Dermis microvascular lymphatic vessel endothelial cell (primary cell): Measurements from ENCODE around the gene ATP9B. TPM values are rescaled to one million over a fixed set of nuclear protein-coding genes. Genes with fewer than 3 reads are reported as not detected.

ENCODE experiments used
- DNase-seq, 2 donors: peaks; one replicate each; pipeline versions ENCODE4 v3.0.0 to v3.0.0-alpha.2; 2010; ENCODE audit warnings: low read depth in 2 of 2
- total RNA-seq: library from RNA; depleted of rRNA; stranded (reverse); fragments of >200 nt; gene quantifications from 2 replicates; pipeline ENCODE4 v1.2.1, GENCODE V29; 2014

The ATP9B gene
- total RNA-seq, 1 donor from 2014 or later: 18.9 TPM

DNA sequence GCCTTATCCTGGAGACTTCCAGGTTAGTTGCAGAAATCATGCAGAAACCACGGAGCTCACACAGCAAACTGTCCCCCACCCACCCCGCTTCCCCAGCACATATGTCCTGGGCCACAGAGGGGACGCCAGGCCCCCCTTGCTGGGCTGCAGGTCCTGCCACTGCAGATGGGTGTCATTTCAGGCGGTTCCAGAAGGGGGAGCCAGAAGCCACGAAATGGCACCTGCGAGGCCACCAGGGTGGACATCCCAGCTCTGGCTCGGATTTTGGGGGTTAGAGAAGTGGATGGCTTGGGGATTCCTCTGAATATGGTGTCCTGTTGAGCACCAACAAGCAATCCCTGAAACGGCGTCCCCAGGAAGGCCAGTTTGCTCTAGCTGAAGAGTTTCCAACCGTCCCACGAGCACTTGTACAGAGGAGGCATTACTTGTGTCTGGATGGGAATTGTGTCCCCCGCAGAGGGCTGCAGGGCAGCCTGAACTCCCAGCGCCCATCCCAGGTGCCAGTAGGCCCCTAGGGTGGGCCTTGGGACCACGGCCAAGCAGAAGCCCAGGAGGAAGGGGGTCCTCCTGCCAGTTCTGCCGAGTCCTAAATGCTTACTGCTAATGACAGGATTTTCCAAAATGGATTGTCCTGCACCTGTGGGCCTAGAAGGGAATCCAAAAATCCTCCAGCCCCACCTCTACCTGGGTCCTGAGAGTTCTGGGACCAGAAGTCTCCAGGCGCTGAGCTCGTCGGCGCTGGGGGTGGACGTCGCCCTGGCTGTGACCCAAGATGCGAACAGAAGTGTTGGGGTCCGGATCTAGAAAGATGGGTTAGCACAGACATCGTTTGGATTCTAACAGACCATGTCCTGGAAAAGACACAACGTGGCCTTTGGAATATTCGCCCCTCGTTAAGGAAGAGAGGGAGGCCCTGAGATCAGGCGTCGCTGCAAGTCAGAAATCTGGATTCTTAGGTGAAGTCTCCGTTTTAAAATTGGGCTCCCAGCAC lies 311.9 kb downstream of the ATP9B start:
- peak in 1 of 2 donors; percentile 62 for DNase-seq

DNA sequence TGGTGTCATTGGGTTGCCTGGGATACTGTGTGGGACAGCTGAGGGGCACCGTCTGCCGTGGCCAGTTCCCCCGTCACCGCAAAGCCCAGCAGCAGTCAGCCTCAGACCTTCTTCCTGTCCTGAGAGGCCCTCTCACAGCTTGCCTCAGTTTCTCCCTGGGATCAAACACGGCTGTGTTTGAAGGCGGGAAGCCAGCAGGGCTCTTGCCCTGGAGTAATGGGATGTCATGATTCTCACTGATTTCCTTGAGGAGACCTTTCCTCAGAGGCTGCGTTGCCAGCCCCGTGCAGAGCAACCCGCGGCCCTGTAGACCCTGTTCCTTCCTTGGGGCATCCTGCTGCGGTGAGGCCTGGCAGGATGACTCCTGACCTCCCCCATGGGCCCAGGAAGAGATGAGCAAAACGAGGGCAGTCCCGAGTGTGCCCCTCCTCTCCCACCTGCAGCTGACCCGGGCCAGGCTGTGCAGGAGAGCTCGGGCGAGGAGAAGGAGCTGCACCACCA lies 312.7 kb downstream of the ATP9B start:
- DNase-seq: no peak

DNA sequence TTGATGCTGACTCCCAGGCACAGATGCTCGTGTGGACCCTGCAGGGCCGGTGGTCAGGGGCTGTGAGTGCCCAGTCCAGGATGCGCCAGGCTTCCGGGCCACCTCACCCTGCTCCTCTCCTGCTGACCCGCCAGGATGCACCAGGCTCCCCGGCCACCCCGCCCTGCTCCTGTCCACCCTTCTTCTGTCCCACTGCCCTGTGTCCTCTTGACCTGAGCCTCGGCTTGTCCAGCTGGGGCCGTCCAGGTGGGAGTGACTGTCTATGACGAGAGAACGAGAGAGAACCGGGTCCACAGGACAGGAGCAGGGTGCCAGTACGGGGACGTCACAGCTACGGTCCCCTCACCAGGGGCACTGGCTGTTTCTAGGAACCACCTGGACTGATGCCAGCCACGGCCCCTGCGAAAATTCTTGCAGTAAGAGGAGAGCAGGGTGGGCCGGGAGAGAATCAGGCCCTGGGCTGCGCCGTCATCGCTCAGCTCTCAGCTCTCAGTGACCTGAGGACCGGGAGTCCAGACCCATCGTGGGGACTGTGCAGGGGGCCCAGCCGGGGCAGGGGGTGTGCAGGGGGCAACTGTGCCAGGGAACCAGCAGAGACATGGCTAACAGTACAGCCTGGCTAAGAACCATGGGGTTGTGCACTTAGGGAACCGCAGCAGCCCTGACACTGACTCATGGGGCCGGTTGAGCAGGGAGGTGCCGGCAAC lies 313.6 kb downstream of the ATP9B start:
- DNase-seq: no peak

DNA sequence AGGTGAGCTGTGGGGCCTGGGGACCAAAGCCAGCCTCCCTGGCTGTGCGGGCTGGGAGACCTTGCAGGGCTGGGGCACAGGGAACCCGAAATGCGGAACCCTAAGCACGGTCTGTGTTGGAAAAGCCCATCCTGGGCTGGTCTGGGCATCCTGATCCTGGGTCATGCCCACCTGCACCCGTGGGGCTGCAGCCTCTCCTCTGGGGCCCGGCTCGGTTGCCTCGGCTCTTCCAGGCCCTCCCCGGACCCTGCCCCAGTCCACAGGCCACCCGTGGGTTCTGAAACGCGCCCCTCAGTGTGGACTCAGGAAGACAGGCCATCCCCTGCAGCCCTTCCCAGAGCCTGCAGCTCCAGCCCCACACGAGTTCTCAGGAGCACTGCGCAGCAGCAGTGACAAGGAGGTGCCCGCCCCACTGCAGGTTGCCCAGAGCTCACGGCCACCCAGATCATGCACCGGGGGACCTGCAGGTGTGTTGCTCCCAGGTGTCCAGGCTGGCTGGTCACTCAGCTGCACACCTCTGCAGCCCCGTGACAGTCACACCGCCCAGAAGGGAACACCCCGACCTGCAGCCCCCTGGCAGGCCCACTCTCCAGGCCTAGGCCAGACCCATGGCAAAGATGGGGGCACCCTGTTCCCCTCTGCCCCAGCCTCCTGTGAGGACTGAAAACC lies 314.3 kb downstream of the ATP9B start:
- no peak for DNase-seq

DNA sequence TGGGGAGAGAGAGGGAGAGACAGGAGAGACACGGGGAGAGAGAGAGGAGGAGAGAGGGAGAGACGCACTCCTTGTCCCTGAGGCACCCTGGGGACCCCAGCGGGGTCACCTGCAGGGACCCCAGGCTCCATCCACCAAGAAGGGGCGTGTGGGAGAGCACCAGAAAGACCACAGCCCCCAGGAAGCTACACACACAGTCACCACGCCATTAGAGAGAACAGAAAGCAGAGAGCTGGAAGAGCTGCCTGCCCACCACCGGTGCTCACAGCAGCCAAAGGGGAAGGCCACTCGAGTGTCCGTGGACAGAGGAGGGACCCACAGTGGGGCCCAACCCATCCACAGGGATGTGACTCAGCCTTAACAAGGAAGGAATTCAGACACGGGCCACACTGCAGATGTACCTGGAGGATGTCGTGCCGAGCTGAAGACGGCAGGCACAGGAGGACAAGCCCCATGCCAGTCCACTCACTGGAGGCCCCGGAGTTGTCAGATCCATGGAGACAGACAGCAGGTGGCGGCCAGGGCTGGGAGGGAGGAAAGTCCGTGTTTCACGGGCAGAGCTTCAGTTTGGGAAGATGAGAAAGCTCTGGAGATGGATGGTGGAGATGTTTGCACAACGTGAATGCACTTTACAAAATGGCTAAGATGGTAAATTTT lies 315.1 kb downstream of the ATP9B start:
- DNase-seq: no peak

DNA sequence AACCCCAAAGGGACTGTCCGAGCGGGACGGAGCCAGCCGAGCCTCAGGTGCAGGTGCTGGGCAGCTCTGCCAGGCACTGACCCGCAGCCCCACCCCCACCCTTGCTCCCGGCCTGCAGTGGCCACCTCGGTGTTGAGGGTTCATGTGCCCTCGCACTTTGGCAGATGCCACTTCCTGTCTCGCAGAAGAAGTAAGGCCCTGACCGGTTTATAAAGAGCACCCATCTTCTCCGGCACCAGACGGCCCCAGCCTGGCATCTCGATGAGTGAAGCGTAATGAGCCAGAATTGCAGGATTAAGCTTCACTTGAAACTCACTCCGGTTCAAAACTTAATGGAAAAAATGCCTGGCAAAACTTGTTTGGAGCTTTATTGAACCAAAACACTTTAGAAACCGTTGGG lies 315.6 kb downstream of the ATP9B start:
- no peak for DNase-seq

DNA sequence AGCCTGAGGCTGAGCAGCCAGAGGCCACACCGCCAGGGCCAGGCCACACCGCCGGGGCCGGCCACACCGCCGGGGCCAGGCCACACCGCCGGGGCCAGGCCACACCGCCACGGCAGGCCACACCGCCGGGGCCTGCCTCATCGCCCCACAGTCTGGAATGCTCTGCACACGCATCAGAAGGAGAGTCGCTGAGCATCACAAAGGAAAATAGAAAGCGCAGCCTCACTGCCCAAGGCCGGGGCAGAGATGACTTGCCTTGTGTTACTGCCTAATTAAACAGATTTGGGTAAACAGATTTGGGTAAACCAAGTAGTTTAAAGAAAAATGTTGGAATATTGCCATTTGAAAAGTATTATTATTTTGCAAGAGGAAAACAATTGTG lies 316.1 kb downstream of the ATP9B start:
- DNase-seq: no peak

DNA sequence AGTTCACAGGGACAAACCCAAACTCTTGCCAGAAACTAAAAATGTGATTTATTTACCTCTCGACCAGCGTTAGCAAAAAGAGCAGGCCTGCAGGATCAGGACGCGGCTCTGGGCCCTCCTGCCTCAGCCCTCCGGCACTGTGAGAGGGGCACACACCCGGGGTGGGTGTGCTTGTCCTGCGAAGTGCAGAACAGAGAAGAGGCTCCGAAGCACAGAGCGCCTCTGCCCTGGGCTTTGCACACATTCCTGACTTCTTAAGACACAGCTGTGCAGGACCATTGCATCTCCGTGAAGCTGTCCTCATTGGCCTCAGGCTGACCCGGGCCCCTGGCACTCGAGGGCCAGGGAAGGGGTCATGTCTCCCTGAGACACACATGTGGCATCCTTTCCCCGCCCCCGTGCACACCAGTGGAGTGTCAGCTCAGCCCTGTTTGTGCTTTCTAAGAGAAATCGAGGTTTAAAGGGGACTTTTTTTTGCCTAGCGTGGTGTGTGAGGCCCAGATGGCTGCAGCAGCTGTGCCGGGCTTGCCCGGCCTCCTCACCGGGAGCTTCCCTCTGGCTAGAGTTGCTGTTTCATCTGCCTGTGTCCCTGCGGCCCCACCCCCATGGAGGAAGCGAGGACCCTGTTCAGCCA lies 316.6 kb downstream of the ATP9B start:
- no peak for DNase-seq

DNA sequence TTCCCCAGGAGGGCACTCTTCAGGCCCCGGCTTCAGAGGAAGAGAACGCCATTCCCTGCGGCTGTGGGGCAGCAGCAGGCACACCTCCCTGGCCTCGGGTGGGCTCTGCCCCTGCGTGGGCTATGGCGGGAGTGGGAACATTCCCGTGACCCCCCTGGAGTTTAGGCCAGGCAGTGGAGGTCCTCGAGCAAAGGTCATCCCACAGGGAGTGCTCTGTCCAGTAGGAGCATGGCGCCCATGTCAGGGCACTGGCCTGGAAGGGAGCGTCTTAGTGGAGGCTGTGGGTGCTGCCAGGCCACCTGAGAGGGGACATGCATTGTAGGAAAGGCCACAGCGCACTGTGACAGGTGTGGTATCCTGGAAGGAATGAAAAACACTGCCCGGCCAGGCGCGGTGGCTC lies 317.4 kb downstream of the ATP9B start:
- no peak for DNase-seq

DNA sequence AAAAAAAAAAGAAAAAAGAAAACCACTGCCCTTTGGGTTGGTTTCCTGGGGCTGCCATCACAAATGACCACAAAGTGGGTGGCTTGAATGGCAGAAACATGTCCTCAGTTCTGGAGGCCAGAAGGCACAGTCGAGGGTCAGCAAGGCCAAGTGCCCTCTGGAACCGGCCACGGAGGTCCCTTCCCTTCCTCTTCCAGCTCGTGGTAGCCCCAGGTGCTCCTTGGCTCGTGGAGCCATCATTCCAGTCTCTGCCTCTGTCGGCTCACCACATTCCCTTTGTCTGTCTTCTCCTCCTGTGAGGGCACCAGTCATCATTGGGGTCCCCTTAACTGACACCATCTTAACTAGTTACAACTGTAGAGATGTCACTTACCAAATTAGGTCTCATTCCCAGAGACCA lies 318.0 kb downstream of the ATP9B start:
- DNase-seq: no peak

DNA sequence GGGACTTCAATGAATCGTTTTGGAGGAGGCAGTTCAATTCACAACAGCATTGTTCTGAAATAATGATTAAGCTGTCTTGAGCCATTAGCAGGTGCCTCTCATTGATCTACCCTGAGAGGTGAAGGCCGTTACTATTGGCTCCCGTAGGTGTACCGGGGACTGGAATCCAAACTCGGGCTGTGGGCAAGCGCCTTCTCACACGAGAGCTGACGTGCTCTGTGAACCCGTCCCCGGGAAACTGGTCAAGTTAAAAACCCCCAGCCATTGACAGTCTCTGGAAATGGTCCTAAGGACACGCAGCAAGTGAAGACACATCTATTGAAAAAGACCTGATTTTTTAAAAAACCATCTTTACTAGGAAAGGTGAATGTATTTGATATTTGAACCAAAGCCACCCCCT lies 318.4 kb downstream of the ATP9B start:
- no peak for DNase-seq

DNA sequence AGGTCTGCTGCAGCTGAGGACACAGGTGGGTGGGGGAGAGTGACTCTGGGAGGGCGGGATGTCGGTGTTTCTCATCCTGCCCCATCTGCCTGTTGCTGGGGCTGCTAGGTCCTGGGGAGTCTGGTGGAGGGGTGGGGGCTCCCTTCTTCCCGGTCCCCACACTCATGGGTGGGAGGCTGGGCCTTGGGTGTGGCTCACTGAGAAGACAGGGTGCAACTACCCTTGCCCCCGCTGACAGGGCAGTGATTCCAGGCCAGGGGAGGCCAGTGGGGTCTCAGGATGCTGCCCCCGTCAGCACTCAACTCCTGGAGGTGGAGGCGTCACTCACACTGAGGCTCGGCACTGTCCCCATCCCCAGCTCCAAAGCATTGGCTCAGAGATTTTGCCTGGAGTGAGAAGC lies 318.8 kb downstream of the ATP9B start:
- no peak for DNase-seq

DNA sequence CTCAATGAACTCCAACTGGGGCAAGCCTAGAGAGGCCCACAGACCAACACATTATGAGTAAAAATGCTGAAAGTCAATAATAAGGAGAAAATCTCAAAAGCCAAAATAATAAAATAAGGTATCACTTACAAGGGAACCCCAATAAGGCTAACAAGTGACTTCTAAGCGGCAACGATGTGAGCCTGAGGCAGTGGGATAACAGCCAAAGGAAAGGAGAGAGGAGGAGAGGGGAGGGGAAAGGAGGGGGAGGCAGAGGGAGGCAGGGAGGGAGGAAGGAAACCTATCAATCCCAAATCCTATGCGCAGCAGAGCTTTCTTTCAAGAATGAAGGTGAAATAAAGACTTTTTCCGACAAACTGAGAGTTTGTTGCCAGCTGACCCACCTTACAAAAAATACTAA lies 320.5 kb downstream of the ATP9B start:
- no peak for DNase-seq

DNA sequence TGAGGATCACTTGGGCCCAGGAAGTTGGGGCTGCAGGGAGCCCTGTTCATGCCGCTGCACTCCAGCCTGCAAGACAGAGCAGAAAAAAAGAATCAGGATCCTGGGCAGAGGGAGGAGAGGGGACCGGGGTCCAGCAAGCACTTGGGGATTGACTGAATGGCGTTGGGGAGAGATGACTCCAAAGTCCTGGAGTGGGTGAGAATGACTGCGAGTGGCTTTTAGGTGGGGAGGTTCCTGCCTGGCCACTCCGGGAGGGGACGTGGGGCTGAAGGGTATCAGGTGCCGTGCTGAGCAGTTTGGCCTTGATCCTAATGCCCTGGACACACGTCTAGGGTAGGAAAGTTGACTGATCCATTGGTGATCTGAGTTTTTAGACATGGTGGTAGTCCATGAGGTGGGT lies 323.0 kb downstream of the ATP9B start:
- no peak for DNase-seq

DNA sequence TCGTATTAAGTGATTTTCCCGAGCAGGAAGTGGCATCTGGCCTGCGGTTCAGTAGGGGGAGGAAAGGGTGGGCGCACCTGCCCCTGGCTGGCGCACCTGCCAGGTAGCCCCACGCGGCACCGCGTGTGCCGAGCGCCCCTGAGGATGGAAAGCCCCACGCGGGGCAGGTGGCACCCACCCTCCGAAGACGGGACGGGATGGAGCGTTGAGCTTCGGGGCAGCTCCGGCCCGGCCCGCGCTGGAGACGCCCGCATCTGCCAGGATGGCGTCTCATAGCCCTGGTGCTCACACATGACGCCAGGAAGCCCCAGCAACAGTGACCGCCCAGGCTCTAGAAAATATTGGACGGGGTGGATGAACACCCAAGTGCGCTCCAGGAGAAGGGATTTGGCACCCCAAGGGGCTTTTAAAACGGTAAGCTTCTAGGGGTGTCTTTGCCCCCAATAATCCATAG lies 324.0 kb downstream of the ATP9B start:
- DNase-seq: peak in 1 of 2 donors; percentile 59

DNA sequence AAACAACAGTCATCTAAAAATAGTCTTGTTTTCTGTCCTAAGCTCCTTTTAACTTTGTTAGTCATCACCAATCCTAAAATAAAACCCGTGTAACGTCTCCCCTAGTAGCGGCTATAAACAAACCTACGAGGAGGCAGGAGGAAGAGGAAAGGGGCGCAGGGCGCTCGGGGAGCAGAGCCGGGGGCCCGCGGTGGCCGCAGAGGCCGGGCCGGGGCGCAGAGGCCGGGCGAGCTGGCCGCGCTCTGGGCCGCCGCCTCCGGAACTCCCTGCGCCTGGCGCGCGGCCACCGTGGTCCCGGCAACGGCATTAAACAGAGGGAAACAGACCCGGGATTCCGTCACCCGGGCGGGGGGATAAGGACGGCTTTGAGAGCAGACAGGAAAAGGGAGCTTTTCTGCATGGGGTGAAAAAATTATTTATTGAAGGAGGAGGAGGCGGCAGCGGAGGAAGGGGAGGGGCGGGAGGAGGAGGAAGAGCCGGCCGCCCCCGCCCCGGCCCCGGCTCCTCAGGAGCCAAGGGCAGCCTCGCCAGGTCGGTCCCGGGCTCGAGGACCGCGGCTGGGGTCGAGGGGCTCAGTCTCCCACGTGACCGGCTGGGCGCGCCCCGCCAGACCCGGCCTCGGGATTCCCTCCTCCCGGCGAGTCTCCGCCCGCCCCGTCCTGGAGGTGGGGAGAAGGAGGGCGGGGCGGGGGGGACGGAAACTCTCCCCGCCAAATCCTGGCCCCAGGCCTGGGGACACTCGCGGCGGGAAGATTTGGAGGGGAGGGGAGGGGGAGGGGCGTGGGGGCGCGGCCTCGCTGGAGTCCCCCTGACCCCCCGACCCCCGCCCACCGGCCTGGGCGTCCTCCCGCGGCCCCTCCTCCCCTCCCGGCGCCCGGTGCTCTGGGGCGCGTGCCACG lies 324.7 kb downstream of the ATP9B start:
- DNase-seq: peak; percentile 89 to 97

DNA sequence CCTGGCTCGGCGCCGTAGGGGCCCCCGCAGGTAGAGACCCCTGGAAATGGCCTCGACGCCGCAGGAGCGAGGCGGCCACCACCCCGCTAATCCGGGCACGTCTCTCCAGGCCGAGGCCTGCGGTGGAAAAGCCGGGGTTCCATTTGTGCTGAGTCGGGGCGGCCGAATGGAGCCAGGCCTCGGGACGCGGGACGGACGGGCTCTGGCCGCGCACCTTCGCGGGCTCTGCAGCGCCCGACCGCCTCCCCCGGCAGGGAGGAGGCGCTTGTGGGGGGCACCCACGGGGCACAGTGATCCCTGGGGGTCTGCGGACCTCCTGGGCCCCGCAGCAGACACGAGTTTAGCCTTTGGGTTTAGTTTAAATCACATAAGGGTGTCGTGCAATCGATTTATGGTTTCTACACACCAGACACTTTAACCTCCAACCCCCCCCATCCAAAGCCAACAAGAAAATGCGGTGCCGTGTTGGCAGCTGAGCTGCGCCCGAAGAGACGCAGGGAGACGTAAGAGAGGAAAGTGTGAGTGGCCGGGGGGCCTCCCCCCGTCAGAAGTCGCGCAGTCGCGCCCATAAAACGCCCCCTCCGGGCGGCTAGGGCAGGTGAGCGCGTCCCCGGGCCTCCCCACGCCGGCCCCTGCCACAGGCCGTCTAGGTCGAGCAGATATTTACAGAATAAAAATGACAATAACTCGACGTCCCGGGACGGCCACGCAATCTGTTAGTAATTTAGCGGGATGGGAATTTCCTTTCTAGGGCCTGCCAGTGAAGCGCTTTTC lies 325.5 kb downstream of the ATP9B start:
- peak; percentile 79 to 81 for DNase-seq

DNA sequence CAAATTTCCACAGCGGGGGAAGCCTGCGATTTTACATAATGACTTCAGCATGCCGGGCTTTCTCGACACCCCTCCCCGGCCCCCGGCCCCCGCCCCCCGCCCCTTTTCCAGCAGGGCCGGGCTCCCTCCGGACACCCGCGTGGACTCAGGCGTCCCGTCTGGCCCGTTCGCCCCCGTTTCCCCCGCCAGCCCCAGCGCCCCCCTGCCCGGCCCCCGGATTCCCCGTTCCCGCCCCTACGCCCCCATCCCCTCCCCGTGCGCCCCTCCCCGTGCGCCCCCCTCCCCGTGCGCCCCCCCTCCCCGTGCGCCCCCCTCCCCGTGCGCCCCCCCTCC lies 326.1 kb downstream of the ATP9B start:
- no peak for DNase-seq

DNA sequence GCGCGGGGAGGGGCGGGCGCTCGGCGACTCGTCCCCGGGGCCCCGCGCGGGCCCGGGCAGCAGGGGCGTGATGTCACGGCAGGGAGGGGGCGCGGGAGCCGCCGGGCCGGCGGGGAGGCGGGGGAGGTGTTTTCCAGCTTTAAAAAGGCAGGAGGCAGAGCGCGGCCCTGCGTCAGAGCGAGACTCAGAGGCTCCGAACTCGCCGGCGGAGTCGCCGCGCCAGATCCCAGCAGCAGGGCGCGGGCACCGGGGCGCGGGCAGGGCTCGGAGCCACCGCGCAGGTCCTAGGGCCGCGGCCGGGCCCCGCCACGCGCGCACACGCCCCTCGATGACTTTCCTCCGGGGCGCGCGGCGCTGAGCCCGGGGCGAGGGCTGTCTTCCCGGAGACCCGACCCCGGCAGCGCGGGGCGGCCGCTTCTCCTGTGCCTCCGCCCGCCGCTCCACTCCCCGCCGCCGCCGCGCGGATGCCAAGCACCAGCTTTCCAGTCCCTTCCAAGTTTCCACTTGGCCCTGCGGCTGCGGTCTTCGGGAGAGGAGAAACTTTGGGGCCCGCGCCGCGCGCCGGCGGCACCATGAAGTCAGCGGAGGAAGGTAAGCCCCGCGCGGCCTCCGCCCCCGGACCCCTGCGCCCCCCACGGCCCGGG lies 326.7 kb downstream of the ATP9B start, which contains the start of gene NFATC1:
Gene NFATC1 (plus strand): TSS at position 170 of the 644 bp plus-strand sequence. CDS start 295 bp downstream, at position 465.
- DNase-seq: peak; percentile 74 to 89
